Heart left ventricle (tissue), 13 donors: ENCODE results near the gene SEMA5B.

Experiments
- POLR2A ChIP-seq, 2 donors: fragments of 450-650 bp; IDR thresholded peaks; one replicate each; pipeline ENCODE4 v1.6.1; 2017; ENCODE audit warnings: antibody characterized with exemption in 2 of 2, mild to moderate bottlenecking in 2 of 2, moderate library complexity in 2 of 2
- TF ChIP-seq, protein P1 (sequence below), 12 donors: fragments of 200-600 bp; sonication (generic) in 4 of 12; IDR thresholded peaks; one replicate each; pipeline versions ENCODE4 v1.5.0 to v1.8.0; 2018 to 2022; ENCODE audit warnings: antibody characterized with exemption in 12 of 12, mild to moderate bottlenecking in 5 of 12
- donor health status: ischemic (EF 13 %, LVEDD 7.1; RV severe dilation, severe dysfunction).
- donor health status: DM: no; HTN: yes; CAD: no.
- donor health status: DM: no; HTN: no; CAD: no.
- donor health status: ischemic (EF 25% LVEDD 6.9; RV normal size, moderate dysfunction).
- donor health status: ischemic (EF 25% LVEDD 5.7; RV mildly dilated, moderate dysfunction).
- donor health status: ischemic (EF 35%, LVEDD 5.7; RV mildly dilated, moderate dysfunction).
- donor health status: nonischemic (EF 11% LVEDD 7.7; RV severe dilation, severe dysfunction).
- donor health status: DM: yes; HTN: yes; CAD: no.
- donor health status: PGD.
- donor health status: ischemic (EF 29% LVEDD 5.4; RV normal size, mild dysfunction).
- donor health status: nonischemic (EF 23%, LVEDD 6.1; RV moderate dilation, normal function).

DNA sequence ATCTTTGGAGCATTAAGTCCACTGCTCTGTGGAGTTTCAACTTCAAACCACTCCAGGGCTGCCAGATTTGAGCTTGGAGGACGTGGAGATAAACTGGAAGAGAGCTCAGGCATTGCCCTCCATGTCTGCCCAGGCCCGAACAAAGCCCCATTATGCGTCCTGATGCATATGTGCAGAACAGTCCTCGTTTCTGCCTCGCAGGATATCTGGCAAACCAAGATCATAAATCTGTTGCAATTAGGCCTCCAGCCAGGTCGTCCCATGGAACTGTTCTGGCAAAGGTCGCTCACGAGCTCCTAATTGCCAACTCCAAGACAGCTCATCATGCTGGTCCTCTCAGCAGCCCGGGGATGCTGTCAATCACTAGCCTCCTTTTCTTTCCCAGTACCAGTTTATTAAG lies 91.2 kb downstream of the SEMA5B start:
- TF ChIP-seq, protein P1, sequence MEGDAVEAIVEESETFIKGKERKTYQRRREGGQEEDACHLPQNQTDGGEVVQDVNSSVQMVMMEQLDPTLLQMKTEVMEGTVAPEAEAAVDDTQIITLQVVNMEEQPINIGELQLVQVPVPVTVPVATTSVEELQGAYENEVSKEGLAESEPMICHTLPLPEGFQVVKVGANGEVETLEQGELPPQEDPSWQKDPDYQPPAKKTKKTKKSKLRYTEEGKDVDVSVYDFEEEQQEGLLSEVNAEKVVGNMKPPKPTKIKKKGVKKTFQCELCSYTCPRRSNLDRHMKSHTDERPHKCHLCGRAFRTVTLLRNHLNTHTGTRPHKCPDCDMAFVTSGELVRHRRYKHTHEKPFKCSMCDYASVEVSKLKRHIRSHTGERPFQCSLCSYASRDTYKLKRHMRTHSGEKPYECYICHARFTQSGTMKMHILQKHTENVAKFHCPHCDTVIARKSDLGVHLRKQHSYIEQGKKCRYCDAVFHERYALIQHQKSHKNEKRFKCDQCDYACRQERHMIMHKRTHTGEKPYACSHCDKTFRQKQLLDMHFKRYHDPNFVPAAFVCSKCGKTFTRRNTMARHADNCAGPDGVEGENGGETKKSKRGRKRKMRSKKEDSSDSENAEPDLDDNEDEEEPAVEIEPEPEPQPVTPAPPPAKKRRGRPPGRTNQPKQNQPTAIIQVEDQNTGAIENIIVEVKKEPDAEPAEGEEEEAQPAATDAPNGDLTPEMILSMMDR (IDR thresholded peaks at IDR 0.05): no peak
- no peak for TF ChIP-seq POLR2A (IDR thresholded peaks at IDR 0.05)
